ENCODE measurements around the gene DCAF17. TPM values are rescaled to one million over a fixed set of nuclear protein-coding genes. Genes with fewer than 3 reads are reported as not detected.
A peak's percentile ranks its signal among the peaks of the same experiment; 100 is the strongest.

Gene DCAF17
- total and polyA plus RNA-seq, 3 experiments from 2014 or later = 11.6 to 19.8 (median 19.3) TPM

DNA sequence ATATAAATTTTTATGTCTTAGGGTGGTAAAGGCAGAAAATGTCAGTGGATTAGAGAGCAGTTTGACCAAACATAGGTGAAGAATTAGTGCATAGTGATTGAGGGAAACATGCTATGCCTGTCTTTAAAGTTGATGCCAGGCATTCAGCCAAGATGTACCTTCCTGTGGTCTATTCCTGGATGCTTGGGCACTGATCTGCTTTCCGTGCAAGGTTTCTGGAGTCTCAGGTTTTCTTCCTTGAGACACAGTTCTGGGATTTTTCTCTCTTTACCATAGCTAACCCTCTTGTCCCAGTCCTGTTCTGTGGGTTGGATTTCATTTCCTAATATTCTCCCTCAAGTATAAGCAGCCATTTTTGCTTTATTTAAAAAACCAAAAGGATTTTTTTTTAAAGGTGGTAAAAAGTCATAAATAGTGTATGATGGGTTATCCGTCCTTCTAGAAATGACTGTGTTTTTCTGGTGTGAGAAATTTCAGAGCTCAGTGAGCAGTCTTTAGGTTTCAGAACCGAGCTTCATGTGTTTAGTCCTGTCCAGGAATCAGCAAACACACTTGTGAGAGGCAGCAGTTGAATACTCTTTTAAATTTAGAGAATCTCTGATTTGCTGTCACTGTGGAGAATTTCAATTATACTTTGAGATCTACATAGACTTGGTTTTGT is 45.3 kb downstream of the DCAF17 start:
- DNase-seq = no peak
- no peaks in the 10 kb centered on the region for H3K27me3 Mint-ChIP-seq
- H3K36me3 Mint-ChIP-seq = peaks cover 9 to 82% (median 28%) of the 10 kb centered on the region in 3 donors
- H3K4me1 Mint-ChIP-seq = peaks cover 3 to 18% (median 7%) of the 10 kb centered on the region in 3 donors
- no peak overlapping the region for H3K4me3 Mint-ChIP-seq
- no peaks in the 10 kb centered on the region for H3K9me3 ChIP-seq (ENCODE audit: low read length)
- CTCF ChIA-PET = interaction anchor here (1.0 kb wide), 1 partner anchor 11 kb away, joined by 3 read pairs; no protein-coding TSS in a partner anchor
- H3K9me3 Mint-ChIP-seq = no peaks in the 10 kb centered on the region
- H3K27ac ChIP-seq (ENCODE audit: low read depth, low read length) = no peak overlapping the region
- no peak overlapping the region for H3K27ac Mint-ChIP-seq
- H3K4me3 ChIP-seq (ENCODE audit: low read length) = no peak overlapping the region
- POLR2A ChIA-PET = no interaction called here
- H3K36me3 ChIP-seq (ENCODE audit: insufficient read depth, low read length) = peaks cover 9% of the 10 kb centered on the region
- no peaks in the 10 kb centered on the region for H3K27me3 ChIP-seq (ENCODE audit: insufficient read depth, low read length, poor library complexity, severe bottlenecking)
- H3K4me1 ChIP-seq (ENCODE audit: insufficient read depth, low read length) = no peaks in the 10 kb centered on the region

- no peaks in the 10 kb centered on the region for H3K9me3 ChIP-seq (ENCODE audit: low read length)
- ChIA-PET CTCF (no interaction called here), POLR2A (no interaction called here)
- H3K27ac ChIP-seq (ENCODE audit: low read depth, low read length) = no peak overlapping the region
- H3K36me3 Mint-ChIP-seq = peaks cover 0 to 77% (median 22%) of the 10 kb centered on the region in 3 donors
- no peaks in the 10 kb centered on the region for H3K4me1 ChIP-seq (ENCODE audit: insufficient read depth, low read length)
- H3K4me1 Mint-ChIP-seq = peaks cover 13 to 31% (median 21%) of the 10 kb centered on the region in 3 donors
- no peaks in the 10 kb centered on the region for H3K27me3 ChIP-seq (ENCODE audit: insufficient read depth, low read length, poor library complexity, severe bottlenecking)
- no peaks in the 10 kb centered on the region for H3K9me3 Mint-ChIP-seq
- no peak overlapping the region for H3K27ac Mint-ChIP-seq
- no peaks in the 10 kb centered on the region for H3K36me3 ChIP-seq (ENCODE audit: insufficient read depth, low read length)
- no peak for DNase-seq
- H3K4me3 ChIP-seq (ENCODE audit: low read length) = no peak overlapping the region
- H3K27me3 Mint-ChIP-seq = no peaks in the 10 kb centered on the region
- no peak overlapping the region for H3K4me3 Mint-ChIP-seq
Measured at GRCh38 chr2:171480908-171481307, 46.9 kb downstream of the DCAF17 start.

- CTCF ChIA-PET = no interaction called here
- Mint-ChIP-seq H3K27ac (peak overlapping the region in 5 of 8 donors; percentile 19 to 52 (median 28)), H3K4me1 (peaks cover 13 to 36% (median 26%) of the 10 kb centered on the region in 3 donors), H3K27me3 (no peaks in the 10 kb centered on the region), H3K4me3 (no peak overlapping the region), H3K36me3 (peaks cover 6 to 74% (median 23%) of the 10 kb centered on the region in 3 donors), H3K9me3 (no peaks in the 10 kb centered on the region)
- POLR2A ChIA-PET = no interaction called here
- H3K9me3 ChIP-seq (ENCODE audit: low read length) = no peaks in the 10 kb centered on the region
- no peak for DNase-seq
- H3K27ac ChIP-seq (ENCODE audit: low read depth, low read length) = no peak overlapping the region
- H3K4me3 ChIP-seq (ENCODE audit: low read length) = no peak overlapping the region
- no peaks in the 10 kb centered on the region for H3K36me3 ChIP-seq (ENCODE audit: insufficient read depth, low read length)
- no peaks in the 10 kb centered on the region for H3K4me1 ChIP-seq (ENCODE audit: insufficient read depth, low read length)
- no peaks in the 10 kb centered on the region for H3K27me3 ChIP-seq (ENCODE audit: insufficient read depth, low read length, poor library complexity, severe bottlenecking)
Measured at GRCh38 chr2:171482308-171482707, 48.3 kb downstream of the DCAF17 start.

GRCh38 chr2:171482877-171483276 is 48.9 kb downstream of the DCAF17 start:
- DNase-seq = no peak
- CTCF ChIA-PET = no interaction called here
- Histone ChIP-seq H3K4me3 (ENCODE audit: low read length) (no peak overlapping the region), H3K36me3 (ENCODE audit: insufficient read depth, low read length) (no peaks in the 10 kb centered on the region), H3K27me3 (ENCODE audit: insufficient read depth, low read length, poor library complexity, severe bottlenecking) (no peaks in the 10 kb centered on the region), H3K9me3 (ENCODE audit: low read length) (no peaks in the 10 kb centered on the region), H3K4me1 (ENCODE audit: insufficient read depth, low read length) (no peaks in the 10 kb centered on the region), H3K27ac (ENCODE audit: low read depth, low read length) (no peak overlapping the region)
- H3K9me3 Mint-ChIP-seq = no peaks in the 10 kb centered on the region
- POLR2A ChIA-PET = no interaction called here
- peaks cover 11 to 69% (median 26%) of the 10 kb centered on the region in 3 donors for H3K36me3 Mint-ChIP-seq
- no peak overlapping the region for H3K4me3 Mint-ChIP-seq
- no peaks in the 10 kb centered on the region for H3K27me3 Mint-ChIP-seq
- H3K4me1 Mint-ChIP-seq = peaks cover 13 to 36% (median 26%) of the 10 kb centered on the region in 3 donors
- peak overlapping the region in 4 of 8 donors; percentile 25 to 48 (median 36) for H3K27ac Mint-ChIP-seq

DNA sequence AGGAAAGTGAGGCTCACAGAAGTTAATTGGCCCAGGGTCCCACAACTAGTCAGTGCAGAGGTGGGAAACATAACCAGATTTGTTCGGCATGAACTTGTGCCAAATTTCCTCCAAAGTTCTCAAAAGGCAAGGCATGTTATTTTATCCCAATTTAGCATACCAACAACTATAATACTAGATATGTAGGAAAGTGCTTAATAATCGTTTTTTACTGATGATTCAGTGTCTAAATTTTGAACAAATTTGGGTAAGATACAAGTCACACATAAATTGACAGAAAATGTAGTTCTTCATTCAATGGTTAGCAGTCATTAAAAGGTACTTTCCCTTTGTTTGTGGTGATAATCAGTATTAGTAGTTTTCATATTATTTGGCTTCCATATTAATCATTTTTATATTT is 49.8 kb downstream of the DCAF17 start:
- peak overlapping the region in 3 of 8 donors; percentile 23 to 63 (median 34) for H3K27ac Mint-ChIP-seq

DNA sequence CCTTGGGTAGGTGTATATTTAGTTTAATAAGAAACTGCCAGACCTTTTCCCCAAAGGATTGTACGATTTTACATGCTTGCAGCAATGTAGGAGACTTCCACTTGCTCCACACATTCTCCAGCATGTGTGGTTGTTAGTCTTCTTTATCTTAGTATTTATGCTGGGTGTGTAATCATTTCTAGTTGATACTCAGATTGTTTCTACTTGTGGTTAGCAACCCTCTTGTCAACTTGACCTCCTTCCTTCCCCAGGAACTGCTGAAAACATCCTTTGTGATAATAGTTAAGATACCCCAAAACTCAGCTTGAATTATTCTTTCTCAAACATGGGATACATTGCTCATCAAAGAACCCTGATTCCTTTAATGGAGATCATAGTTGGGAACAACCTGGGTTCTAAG is 51.1 kb downstream of the DCAF17 start:
- Histone ChIP-seq H3K4me1 (ENCODE audit: insufficient read depth, low read length) (no peaks in the 10 kb centered on the region), H3K9me3 (ENCODE audit: low read length) (no peaks in the 10 kb centered on the region), H3K4me3 (ENCODE audit: low read length) (no peak overlapping the region), H3K36me3 (ENCODE audit: insufficient read depth, low read length) (no peaks in the 10 kb centered on the region), H3K27me3 (ENCODE audit: insufficient read depth, low read length, poor library complexity, severe bottlenecking) (no peaks in the 10 kb centered on the region), H3K27ac (ENCODE audit: low read depth, low read length) (no peak overlapping the region)
- H3K36me3 Mint-ChIP-seq = peaks cover 16 to 57% (median 26%) of the 10 kb centered on the region in 3 donors
- H3K27me3 Mint-ChIP-seq = no peaks in the 10 kb centered on the region
- no peak for DNase-seq
- peak overlapping the region in 3 of 7 donors; percentile 9 to 23 (median 11) for H3K4me3 Mint-ChIP-seq
- H3K27ac Mint-ChIP-seq = peak overlapping the region in 6 of 8 donors; percentile 8 to 91 (median 72)
- H3K4me1 Mint-ChIP-seq = peaks cover 13 to 36% (median 24%) of the 10 kb centered on the region in 3 donors
- ChIA-PET POLR2A (no interaction called here), CTCF (no interaction called here)
- no peaks in the 10 kb centered on the region for H3K9me3 Mint-ChIP-seq

More for the DNA sequence above, 49.8 kb downstream of the DCAF17 start:
- no peaks in the 10 kb centered on the region for H3K9me3 Mint-ChIP-seq
- H3K4me3 Mint-ChIP-seq = no peak overlapping the region
- Histone ChIP-seq H3K9me3 (ENCODE audit: low read length) (no peaks in the 10 kb centered on the region), H3K27me3 (ENCODE audit: insufficient read depth, low read length, poor library complexity, severe bottlenecking) (no peaks in the 10 kb centered on the region), H3K36me3 (ENCODE audit: insufficient read depth, low read length) (no peaks in the 10 kb centered on the region), H3K4me1 (ENCODE audit: insufficient read depth, low read length) (no peaks in the 10 kb centered on the region), H3K4me3 (ENCODE audit: low read length) (no peak overlapping the region), H3K27ac (ENCODE audit: low read depth, low read length) (no peak overlapping the region)
- H3K4me1 Mint-ChIP-seq = peaks cover 13 to 36% (median 24%) of the 10 kb centered on the region in 3 donors
- H3K36me3 Mint-ChIP-seq = peaks cover 16 to 66% (median 28%) of the 10 kb centered on the region in 3 donors
- ChIA-PET CTCF (no interaction called here), POLR2A (no interaction called here)
- DNase-seq = no peak
- no peaks in the 10 kb centered on the region for H3K27me3 Mint-ChIP-seq

DNA sequence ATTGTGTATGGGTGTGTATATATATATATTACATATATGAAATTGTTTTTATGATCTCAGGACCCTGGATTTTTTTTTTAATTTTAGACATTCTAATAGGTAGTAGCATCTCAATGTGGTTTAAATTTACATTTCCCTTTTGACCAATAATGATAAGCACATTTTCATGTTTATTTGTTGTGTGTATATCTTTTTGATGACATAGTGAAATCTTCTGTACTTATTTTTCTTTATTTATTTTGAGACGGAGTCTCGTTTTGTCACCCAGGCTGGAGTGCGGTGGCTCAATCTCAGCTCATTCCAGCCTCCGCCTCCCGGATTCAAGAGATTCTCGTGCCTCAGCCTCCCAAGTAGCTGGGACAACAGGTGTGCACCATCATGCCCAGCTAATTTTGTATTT is 53.2 kb downstream of the DCAF17 start:
- CTCF ChIA-PET = no interaction called here
- H3K36me3 Mint-ChIP-seq = peaks cover 19 to 42% (median 22%) of the 10 kb centered on the region in 3 donors
- H3K27ac Mint-ChIP-seq = no peak overlapping the region
- no peak overlapping the region for H3K4me3 ChIP-seq (ENCODE audit: low read length)
- no peaks in the 10 kb centered on the region for H3K4me1 ChIP-seq (ENCODE audit: insufficient read depth, low read length)
- no peak for DNase-seq
- no peaks in the 10 kb centered on the region for H3K36me3 ChIP-seq (ENCODE audit: insufficient read depth, low read length)
- POLR2A ChIA-PET = no interaction called here
- H3K9me3 Mint-ChIP-seq = no peaks in the 10 kb centered on the region
- H3K9me3 ChIP-seq (ENCODE audit: low read length) = no peaks in the 10 kb centered on the region
- no peaks in the 10 kb centered on the region for H3K27me3 Mint-ChIP-seq
- no peak overlapping the region for H3K4me3 Mint-ChIP-seq
- no peaks in the 10 kb centered on the region for H3K27me3 ChIP-seq (ENCODE audit: insufficient read depth, low read length, poor library complexity, severe bottlenecking)
- no peak overlapping the region for H3K27ac ChIP-seq (ENCODE audit: low read depth, low read length)
- H3K4me1 Mint-ChIP-seq = peaks cover 13 to 36% (median 24%) of the 10 kb centered on the region in 3 donors

DNA sequence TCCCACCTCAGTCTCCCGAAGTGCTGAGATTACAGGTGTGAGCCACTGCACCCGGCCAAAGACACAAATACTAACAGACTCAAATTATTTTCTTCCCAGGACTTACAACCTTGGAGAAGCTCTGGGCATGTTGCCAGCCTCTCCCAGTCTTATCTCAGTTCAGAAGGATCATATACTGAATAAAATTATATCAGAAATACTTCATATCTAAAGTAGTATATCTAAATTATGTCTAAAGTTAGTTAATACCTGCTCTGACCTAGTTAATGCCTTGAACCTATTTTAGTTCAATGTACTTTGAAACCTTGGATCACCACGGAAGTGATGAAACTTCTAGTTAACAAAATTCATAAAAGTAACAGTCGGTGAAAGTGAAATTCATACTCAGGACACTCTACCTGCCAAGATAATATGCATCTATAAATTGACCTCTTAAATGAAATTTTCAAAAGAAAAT is 53.8 kb downstream of the DCAF17 start:
- POLR2A ChIA-PET = no interaction called here
- peak overlapping the region in 1 of 8 donors; percentile 46 for H3K27ac Mint-ChIP-seq
- Histone ChIP-seq H3K9me3 (ENCODE audit: low read length) (no peaks in the 10 kb centered on the region), H3K27ac (ENCODE audit: low read depth, low read length) (no peak overlapping the region), H3K27me3 (ENCODE audit: insufficient read depth, low read length, poor library complexity, severe bottlenecking) (no peaks in the 10 kb centered on the region), H3K36me3 (ENCODE audit: insufficient read depth, low read length) (no peaks in the 10 kb centered on the region), H3K4me3 (ENCODE audit: low read length) (no peak overlapping the region), H3K4me1 (ENCODE audit: insufficient read depth, low read length) (no peaks in the 10 kb centered on the region)
- H3K27me3 Mint-ChIP-seq = no peaks in the 10 kb centered on the region
- CTCF ChIA-PET = no interaction called here
- H3K36me3 Mint-ChIP-seq = peaks cover 17 to 36% (median 22%) of the 10 kb centered on the region in 3 donors
- H3K9me3 Mint-ChIP-seq = no peaks in the 10 kb centered on the region
- no peak overlapping the region for H3K4me3 Mint-ChIP-seq
- peaks cover 13 to 29% (median 21%) of the 10 kb centered on the region in 3 donors for H3K4me1 Mint-ChIP-seq
- no peak for DNase-seq

All from CD8-positive, alpha-beta memory T cell (primary cell).